Kidney epithelial cell (primary cell): ENCODE measurements around the gene IL21. TPM values are rescaled to one million over a fixed set of nuclear protein-coding genes. Genes with fewer than 3 reads are reported as not detected.

ENCODE experiments used
- DNase-seq: peaks from one replicate; pipeline ENCODE4 v3.0.0-alpha.2; 2010; ENCODE audit warnings: low read depth
- H3K27me3 ChIP-seq: 2 replicates; pipeline ENCODE4 v1.6.0; 2011; ENCODE audit warnings: low read length; ENCODE audit not compliant: control insufficient read depth, insufficient read depth
- H3K36me3 ChIP-seq: 2 replicates; pipeline ENCODE4 v1.5.1; 2011; ENCODE audit warnings: low read length; ENCODE audit not compliant: control insufficient read depth, insufficient read depth
- H3K4me3 ChIP-seq: 2 replicates; pipeline ENCODE4 v1.5.1; 2011; ENCODE audit warnings: low read depth, mild to moderate bottlenecking, control low read depth, low read length
- total RNA-seq: library from RNA; depleted of rRNA; stranded (reverse); fragments of >200 nt; gene quantifications from 2 replicates; pipeline ENCODE4 v1.2.3, GENCODE V29; 2015
- TF ChIP-seq, protein P1 (sequence below): IDR thresholded peaks from 2 replicates; pipeline ENCODE4 v1.5.1; 2011; ENCODE audit warnings: mild to moderate bottlenecking, moderate library complexity, low read length, control low read depth, inconsistent platforms; ENCODE audit not compliant: insufficient read depth, poor library complexity, severe bottlenecking

IL21 gene
- total RNA-seq, 1 donor from 2014 or later = not detected

DNA sequence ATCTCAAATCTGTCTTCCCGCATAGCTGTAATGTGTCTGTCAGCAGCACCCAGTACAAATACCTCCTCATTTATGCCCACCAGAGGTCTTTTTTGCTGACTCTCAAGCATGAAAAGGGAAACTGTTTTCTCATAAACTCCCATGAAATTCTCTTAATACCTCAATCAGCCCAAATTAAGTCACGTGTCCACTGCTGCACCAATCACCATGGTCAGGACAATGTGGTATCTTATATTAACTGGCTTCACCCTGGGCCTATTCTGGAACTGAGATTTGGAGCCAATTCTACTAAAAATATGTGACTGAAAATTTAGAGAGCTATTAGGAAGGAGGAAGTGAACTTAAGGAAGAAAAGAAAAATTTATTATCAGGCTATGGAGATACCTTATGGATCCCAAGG, 58.4 kb downstream of the IL21 start:
- Histone ChIP-seq H3K36me3 (no peaks in the 10 kb centered on the region), H3K27me3 (no peaks in the 10 kb centered on the region), H3K4me3 (no peak overlapping the region)
- no peak for DNase-seq
- TF ChIP-seq, protein P1, sequence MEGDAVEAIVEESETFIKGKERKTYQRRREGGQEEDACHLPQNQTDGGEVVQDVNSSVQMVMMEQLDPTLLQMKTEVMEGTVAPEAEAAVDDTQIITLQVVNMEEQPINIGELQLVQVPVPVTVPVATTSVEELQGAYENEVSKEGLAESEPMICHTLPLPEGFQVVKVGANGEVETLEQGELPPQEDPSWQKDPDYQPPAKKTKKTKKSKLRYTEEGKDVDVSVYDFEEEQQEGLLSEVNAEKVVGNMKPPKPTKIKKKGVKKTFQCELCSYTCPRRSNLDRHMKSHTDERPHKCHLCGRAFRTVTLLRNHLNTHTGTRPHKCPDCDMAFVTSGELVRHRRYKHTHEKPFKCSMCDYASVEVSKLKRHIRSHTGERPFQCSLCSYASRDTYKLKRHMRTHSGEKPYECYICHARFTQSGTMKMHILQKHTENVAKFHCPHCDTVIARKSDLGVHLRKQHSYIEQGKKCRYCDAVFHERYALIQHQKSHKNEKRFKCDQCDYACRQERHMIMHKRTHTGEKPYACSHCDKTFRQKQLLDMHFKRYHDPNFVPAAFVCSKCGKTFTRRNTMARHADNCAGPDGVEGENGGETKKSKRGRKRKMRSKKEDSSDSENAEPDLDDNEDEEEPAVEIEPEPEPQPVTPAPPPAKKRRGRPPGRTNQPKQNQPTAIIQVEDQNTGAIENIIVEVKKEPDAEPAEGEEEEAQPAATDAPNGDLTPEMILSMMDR = no peak

Other genes starting within 250 kb of the IL21 start
- not detected in 2 replicates for gene ADAD1, start 242.1 kb downstream of the IL21 start, total RNA-seq
- gene IL2, start 164.3 kb downstream of the IL21 start, total RNA-seq = not detected in 2 replicates
- 2.5 and 2.9 TPM in 2 replicates for gene BBS12, start 111.6 kb upstream of the IL21 start, total RNA-seq
- 29.1 and 29.4 TPM in 2 replicates for gene FGF2, start 205.8 kb upstream of the IL21 start, total RNA-seq